Esophagus muscularis mucosa (tissue), 4 donors: ENCODE results near the gene SCAF8.

Experiments
- CTCF ChIP-seq, 3 experiments: fragments of 200-600 bp in 2 of 3; fragments of 450-650 bp in 1 of 3; sonication (generic) in 2 of 3; IDR thresholded peaks; one replicate each; pipeline ENCODE4 v1.5.1; 2017 to 2019; ENCODE audit warnings: antibody characterized with exemption in 3 of 3, mild to moderate bottlenecking in 2 of 3, moderate library complexity in 1 of 3
- EP300 ChIP-seq: sonication (generic); formaldehyde crosslinking; IDR thresholded peaks from one replicate; pipeline ENCODE4 v1.6.1; 2017; ENCODE audit warnings: antibody characterized with exemption
- POLR2A ChIP-seq: fragments of 450-650 bp; IDR thresholded peaks from one replicate; pipeline ENCODE4 v1.6.1; 2017; ENCODE audit warnings: antibody characterized with exemption, moderate library complexity, mild to moderate bottlenecking, low read depth
- POLR2AphosphoS5 ChIP-seq, 2 donors: sonication (generic); formaldehyde crosslinking; IDR thresholded peaks; one replicate each; pipeline ENCODE4 v1.6.1; 2017; ENCODE audit warnings: antibody characterized with exemption in 2 of 2

GRCh38 chr6:154797857-154798256 is 64.6 kb downstream of the SCAF8 start:
- no peak for TF ChIP-seq EP300
- TF ChIP-seq CTCF (IDR thresholded peaks at IDR 0.05), result no peak
- no peak for TF ChIP-seq POLR2A
- TF ChIP-seq POLR2AphosphoS5 (IDR thresholded peaks at IDR 0.05), result no peak
